HG03175 (cell line): ENCODE measurements around the gene BIN2.
A peak's percentile ranks its signal among the peaks of the same experiment; 100 is the strongest.
"Not testable (repeated sequence)": the region's sequence is repeated elsewhere in the genome, so short reads cannot be mapped to it uniquely, and the experiment has no call there.

ENCODE experiments used
- ATAC-seq: cut with Tn5 transposase; IDR thresholded peaks from one replicate; pipeline ENCODE4 v1.9.1; 2021; ENCODE audit warnings: mild to moderate bottlenecking, moderate library complexity; ENCODE audit not compliant: unreplicated experiment

The BIN2 gene

GRCh38 chr12:51346581-51346980 is 22.6 kb upstream of the BIN2 start, which contains the start of gene CELA1:
Gene CELA1, minus strand, starts transcription at chr12:51346679. Its CDS starts 41 bp downstream, at chr12:51346638.
- no peak for ATAC-seq

DNA sequence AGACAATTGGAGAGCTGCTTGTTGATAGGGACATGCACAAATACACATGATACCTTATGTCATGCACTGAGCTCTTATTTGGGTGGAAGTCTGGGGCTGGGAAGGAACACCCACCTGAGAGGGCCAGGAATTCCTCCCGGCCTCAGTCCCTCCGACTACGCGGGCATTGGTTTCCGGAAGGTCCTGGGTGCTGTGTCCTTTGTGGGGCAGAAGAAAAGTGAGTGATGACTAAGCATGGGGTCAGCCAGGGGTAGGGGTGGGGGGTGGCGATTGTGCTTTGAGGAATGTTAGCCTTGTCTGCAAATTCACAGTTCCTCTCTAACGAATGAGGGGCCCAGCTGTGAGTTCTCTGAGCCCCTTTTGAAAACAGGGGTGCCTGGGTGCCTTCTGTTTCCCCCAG is 21.7 kb upstream of the BIN2 start:
- no peak for ATAC-seq

GRCh38 chr12:51343201-51343600 is 19.2 kb upstream of the BIN2 start:
- ATAC-seq, result no peak

DNA sequence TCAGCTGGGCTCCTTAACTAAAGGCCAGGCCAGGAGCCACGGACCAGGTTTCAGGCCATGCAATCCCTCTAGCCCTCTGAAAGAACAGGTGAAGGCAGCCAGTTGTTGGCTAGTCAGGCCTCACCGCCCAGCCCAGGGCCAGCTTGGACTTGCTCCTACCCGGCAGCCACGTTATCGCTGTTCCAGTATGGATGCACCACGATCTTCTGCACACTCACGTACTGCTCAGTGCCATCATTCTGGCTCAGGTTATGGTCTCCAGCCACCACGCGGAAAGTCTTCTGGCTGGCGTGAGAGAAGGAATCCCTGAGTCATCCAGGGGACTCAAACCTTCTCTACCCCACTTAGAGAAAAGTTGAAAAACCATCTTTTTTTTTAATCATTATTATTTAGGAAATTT is 18.4 kb upstream of the BIN2 start:
- no peak for ATAC-seq

GRCh38 chr12:51341251-51342007 is 17.5 kb upstream of the BIN2 start:
- no peak for ATAC-seq

- ATAC-seq, result no peak
Measured at GRCh38 chr12:51339750-51340149, 15.8 kb upstream of the BIN2 start.

- ATAC-seq, result not testable (repeated sequence)
Measured at GRCh38 chr12:51337336-51337735, 13.4 kb upstream of the BIN2 start.

DNA sequence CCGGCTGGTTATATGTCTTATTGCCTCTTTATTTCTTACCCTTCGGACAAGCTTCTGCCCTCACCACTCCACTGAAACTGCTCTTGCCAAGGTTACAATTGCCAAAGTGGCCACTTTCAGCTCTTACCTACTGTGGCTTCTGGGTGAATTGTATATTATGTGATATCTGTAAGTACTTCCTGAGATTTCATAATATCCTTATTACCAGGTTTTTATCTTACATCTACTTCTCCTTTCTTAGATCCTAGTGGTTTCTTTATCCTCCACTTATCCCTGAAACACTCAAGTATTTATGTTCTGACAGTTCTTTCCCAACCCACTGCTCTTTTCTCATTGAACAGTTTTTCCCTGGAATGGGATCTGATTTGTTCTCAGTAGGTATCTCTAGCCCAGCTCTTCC is 12.0 kb upstream of the BIN2 start:
- no peak for ATAC-seq

DNA sequence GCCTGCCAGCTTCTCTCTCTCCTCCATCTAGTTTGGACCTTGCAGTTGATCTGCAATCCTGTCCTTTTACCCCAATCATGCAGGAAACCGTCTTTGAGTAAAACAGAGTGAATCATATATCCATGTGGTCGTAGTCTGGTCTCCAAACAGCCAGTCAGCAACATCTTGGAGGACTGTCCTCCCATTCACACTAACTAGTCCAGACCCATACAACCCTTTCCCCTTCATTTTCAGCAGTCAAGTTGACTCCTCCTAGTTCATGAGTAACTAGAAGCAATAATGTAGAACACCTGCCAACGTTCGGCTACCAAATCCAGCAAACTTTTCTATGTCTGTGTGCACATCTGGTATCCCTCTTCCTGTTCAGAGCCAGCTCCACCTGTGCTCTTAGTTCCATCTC is 10.8 kb upstream of the BIN2 start:
- ATAC-seq, result no peak

DNA sequence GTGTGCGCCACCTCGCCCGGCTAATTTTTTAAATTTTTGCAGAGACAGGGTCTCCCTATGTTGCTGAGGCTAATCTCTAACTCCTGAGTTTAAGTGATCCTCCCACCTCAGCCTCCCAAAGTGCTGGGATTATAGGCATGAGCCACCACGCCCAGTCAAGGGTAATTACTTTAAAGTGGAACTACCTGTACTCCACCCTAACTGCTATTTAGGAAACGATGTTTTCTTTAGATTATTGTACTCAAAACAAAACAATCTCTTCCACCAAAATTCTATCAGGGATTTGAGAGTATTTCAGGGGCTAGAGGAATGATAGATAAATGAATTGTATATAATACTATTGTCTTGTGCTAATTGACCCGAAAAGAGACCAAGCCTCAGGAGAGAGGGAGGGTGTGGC is 9.6 kb upstream of the BIN2 start:
- no peak for ATAC-seq

DNA sequence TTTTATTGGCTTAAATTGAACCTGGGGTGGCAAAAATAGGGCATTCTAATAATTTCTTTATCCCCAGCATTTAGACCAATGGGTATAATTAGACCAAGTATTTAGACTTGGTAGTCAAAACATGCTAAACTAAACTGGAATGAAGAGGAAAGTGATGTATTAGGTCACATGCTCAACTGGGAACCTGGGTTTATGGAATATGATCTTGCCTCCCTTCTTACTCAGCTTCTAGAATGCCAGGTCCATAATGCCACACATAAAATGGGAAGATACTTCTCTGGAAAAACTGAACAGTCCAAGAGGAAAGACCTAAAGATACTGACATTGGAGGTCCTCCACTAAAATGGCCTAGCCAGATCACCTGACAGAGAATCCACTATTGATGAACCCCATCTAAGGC is 6.2 kb upstream of the BIN2 start:
- ATAC-seq, result no peak

GRCh38 chr12:51329742-51330141 is 5.8 kb upstream of the BIN2 start:
- ATAC-seq, result no peak

GRCh38 chr12:51328587-51328986 is 4.6 kb upstream of the BIN2 start:
- no peak for ATAC-seq

DNA sequence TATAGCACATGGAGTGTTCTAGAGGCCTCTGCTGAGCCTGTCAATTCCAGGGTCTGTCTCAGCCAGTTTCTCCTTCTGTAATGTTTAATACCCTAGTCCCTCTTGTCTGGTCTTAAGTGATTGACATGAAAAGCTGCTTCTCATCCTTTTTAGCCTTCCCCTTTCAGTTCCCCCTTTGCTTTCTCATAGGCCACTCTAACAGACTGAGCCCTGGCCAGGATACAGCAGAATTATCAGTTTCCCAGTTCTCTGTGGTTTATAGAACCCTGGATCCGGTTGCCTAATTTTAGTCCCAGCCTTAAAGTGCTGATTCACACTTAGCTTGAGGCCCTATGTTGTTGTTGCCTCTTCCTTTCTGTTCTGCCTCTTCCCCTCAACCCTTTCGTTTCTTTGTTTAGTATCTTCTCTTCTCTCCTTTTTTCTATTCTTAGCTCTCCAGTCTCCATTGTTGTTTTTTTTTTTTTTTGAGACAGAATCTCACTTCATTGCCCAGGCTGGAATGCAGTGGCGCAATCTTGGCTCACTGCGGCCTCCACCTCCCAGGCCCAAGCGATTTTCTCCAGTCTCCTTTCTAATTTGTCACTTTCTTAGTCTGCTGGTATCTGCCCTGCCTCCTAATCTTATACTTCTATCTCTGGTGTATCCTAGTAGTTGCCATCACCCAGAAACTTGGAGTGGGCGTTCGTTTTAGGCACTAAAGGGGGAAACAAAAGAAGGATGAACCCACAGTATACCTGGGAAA is 2.9 kb upstream of the BIN2 start:
- ATAC-seq, result peak; percentile 49

DNA sequence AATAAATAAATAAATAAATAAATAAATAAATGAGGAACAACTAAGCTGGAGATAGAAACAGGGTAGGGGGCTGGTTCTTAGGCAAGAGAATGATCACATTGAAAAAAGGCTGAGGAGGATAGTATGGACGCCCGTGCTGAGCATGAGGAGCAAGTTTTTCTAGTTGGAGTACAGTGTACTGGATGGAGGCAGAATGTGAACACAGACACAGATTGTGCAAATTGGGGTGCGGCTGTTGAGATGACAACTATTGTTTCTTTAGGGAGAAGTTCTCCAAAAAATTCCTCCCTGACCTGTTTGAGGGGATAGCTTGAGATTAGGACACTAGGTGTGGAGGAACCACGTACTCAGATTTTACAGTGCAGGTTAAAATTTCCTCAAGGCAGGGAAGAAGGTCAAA is 979 bp upstream of the BIN2 start:
- ATAC-seq, result no peak

DNA sequence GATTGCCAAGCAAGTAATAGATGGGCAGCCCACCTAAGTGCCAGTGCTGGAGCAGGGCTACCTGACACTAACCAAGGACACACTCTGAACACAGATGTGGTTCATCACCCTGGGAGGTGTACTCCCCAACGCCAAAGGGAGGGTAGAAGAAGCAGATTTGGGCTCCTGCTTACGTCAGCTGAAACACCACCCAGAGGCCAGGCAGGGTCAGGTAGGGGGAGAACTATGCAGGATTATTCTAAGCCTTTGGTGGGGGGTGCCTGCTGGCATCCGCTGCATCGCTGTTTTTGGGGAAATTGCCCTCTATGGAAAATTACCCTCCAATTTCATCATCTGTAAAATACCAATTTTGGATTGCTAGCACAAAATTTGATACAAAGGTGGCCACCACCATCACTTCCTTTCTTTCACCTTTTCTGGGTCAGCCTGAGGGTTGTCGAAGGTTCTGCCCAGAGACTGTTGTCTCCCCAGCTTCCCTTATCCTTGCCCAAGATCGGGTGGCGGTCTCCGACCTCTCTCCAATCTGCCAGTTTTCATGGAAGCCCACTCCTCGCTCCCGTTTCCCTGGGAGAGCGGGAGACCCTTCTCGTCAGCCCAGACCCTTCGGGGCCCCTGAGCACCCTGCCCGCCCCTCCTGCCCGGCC is 535 bp downstream of the BIN2 start:
- ATAC-seq, result no peak

GRCh38 chr12:51322452-51322851 is 1.5 kb downstream of the BIN2 start:
- ATAC-seq, result no peak

DNA sequence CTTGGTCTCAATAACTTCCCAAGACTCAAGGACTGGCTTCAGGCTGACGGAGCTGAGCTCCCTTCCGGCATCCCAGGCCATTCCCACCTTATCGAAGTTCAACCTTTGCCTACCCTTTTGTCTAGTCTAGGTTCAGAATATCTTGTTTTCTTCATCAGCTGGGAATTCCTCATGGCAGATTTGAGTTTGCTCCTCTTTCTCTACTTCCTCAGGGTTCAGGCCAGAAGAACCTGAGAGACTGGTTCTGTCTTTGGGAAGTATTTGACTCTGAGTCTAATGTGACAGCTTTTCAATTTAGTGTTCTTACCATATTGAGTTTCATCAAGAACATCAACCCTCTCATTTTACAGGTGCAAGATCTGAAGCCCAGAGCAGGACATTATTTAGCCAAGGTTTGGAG is 2.1 kb downstream of the BIN2 start:
- no peak for ATAC-seq

- ATAC-seq, result no peak
Measured at GRCh38 chr12:51320695-51321320, 3.2 kb downstream of the BIN2 start.

GRCh38 chr12:51320311-51320694 is 3.7 kb downstream of the BIN2 start:
- no peak for ATAC-seq

DNA sequence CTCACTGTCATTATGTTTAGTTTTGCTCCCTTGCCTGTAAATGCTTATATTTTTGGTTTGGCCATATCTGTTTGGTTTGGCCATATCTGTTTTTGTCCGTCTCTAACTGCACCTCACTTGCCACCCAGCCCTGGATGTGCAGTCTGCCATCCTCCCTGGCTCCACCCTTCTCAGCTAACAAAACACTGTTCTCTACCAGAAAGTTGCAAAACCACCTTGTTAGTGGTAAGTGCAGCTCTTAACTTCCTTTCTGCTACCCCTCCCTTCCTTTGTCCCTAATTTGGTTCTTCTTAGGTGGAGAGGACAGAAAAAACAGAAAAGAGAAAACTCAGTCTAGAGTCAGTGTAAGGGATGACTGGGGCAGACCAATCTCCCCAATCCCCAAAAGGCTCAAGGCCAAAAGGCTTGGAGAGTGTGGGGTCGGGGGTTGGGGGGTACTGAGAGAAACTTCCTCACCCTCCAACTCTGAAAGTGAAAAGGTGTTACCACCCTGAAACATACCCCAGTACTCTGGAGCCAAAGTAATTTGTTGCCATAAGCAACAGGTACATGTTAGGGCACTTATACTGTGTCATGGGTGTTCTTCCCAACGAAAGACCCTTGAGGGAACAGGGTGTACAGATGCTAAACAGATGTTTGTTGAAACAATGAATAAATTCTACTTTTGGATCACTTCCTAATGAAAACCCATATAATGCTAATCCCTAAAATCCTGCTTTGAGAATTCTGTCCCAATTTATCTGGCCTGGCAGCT is 5.0 kb downstream of the BIN2 start:
- peak; percentile 62 for ATAC-seq
